Left forelimb (tissue), 1 donor: Measurements from ENCODE around the gene BHLHE41.

Source experiments
- DNase-seq: peaks from one replicate; pipeline ENCODE4 v3.0.0-alpha.2; 2018; ENCODE audit warnings: low spot score

The BHLHE41 gene

GRCh38 chr12:26134540-26134939, 9.7 kb upstream of the BHLHE41 start:
- no peak for DNase-seq

- no peak for DNase-seq
These were observed 8.7 kb upstream of the BHLHE41 start for GRCh38 chr12:26133521-26133920.

DNA sequence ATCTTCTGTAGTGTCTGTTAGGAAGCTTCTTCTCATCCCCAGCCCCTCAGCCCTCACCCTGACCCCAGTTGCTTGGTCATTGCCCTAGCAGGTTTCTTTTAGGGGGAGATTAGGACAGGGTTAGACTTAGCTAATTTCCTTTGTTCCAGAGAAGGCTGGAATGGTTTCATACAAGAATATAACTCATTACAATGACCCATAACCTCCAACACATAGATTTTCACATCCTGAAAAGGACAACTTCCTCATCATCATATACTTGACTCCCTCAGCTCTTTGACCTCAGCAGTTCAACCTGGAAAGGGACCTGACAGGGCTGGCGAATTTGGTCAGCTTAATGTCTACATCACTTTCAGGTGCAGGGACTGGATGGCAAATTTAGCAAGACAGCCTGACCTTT, 8.0 kb upstream of the BHLHE41 start:
- DNase-seq = no peak

GRCh38 chr12:26131936-26132335, 7.1 kb upstream of the BHLHE41 start:
- no peak for DNase-seq

GRCh38 chr12:26130728-26131127, 5.9 kb upstream of the BHLHE41 start:
- no peak for DNase-seq

GRCh38 chr12:26128168-26128567, 3.3 kb upstream of the BHLHE41 start:
- DNase-seq = no peak

DNA sequence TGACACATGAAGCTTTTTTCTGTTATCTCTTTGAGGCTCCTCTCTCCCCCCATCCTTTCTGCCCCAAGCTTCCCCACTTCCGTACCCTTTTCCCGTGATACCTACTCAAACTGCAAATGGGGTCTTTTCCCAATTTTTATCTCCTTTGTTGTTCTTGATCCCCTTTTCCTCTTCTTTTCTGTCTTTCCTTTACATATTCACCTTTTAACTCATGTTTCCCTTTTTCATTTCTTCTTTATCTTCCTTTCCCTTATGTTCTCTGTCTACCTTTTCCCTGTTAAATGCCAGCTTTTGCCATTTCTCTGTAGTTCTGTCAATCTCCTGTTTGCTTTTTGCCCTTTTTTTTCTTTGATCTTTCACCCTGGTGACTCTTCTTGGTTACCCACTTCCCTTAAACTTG, 2.6 kb upstream of the BHLHE41 start:
- no peak for DNase-seq

DNA sequence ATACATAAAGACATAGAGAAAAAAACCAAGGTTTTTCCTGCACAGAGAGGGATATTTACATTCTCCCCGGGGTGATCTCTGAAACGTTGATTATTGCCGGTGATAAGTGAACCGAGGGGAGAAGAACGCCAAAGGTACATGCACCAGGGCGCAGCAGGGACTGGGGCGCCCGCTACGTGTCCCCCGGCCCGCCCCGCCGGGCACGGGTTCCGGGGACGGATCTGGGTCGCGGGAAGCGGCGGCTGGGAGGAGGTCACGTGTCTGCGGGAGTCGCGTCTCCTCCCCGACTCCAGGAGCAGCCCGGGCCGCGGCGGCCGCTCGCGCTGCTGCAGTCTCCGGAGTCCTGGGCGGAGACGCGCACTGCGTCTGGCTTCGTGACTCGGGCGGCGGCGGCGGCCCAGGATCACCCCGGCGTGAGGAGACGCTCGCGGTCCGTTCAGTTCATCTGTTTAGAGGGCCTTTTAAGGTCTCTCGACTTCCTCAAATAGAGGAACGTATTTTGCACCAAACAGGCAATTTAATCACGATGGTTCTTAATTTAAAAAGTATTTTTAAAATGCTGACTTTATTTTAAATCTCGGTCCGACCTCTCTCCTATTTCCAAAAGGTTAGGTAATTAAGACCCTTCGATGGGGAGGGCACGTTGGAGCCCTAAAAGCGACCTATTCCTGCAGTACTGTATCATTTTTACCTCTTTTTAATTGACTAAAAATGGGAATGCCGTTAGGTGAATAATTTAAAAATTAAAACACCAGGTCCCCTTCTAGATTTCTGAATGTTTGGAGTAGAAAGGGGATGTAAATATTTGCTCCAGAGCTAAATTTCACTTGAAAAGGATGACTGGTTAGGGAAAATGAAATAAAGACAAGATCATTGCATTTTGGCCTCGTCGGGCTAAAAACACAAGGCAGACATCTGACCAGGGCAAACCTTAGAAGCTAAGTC, 1.8 kb upstream of the BHLHE41 start:
- peak; percentile 79 for DNase-seq

GRCh38 chr12:26125400-26126339, 833 bp upstream of the BHLHE41 start:
- DNase-seq = peak; percentile 76

- DNase-seq = no peak
These were observed 1.3 kb downstream of the BHLHE41 start for GRCh38 chr12:26123482-26123980.

- peak; percentile 80 for DNase-seq
These were observed 2.0 kb downstream of the BHLHE41 start for GRCh38 chr12:26122681-26123481.

GRCh38 chr12:26122061-26122680, 2.7 kb downstream of the BHLHE41 start:
- DNase-seq = no peak

DNA sequence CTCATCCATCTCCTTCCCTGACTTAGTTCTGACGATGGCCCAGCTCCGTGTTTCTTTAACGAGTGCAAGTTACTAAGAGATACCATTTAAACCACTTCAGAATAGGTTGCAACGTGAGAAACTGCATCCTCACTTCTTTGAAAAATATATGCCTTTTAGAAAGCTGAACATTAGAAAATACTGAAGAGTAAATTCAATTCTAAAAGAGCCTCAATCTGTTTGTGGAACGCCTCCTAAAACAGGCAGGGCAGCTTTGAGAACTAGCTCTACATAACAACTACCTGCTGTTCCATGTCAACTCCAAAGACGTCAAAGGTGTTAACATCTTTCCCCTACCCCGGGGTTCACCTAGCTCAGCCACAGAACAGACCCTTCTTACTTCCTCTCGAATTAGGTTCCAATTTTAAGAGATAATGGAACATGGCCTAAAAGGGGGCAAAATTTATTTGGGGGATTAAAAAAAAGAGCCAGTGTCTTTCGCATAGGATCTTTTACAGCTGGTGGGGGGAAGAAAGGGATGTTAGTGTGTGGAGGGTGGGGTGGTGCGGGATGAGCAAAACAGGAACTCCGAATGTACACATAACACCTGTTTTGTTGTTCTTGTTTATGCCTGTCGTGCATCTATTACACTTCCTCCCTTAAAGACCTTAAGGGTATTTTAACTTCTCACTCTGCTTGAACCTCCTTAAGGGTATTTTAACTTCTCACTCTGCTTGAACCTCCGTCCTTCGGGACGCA, 3.3 kb downstream of the BHLHE41 start:
- no peak for DNase-seq

DNA sequence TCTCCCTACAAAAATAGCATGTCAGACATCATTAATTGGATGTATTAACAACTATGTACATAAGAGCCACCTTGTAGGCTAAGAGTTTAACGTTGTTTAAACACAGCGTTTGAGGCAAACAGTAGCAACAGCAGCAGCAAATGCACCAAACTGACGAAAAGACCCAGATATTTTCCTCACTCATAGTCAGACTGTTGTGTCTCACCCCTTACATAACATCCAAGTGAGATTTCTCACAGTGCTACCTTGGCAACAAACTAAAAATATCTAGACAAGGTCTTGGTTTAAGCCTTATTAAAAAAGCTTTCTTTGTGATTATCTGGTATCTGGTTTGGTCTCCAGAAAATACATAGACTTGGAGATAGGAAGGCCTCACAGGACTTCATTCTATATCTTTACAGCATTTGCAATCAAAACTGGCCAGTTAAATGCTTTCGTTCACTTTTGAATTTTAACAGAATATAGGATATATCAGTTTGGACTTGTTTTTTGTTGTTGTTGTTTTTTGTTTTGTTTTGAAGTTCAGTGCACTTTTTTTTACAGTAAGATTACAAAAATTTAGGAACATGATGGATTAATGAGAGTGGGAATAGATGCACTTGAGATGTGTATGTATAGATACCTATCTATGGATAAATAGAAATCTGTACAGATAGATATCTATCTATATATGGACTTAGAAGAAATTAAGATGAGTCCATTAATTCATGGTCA, 4.1 kb downstream of the BHLHE41 start:
- no peak for DNase-seq

- no peak for DNase-seq
These were observed 5.3 kb downstream of the BHLHE41 start for GRCh38 chr12:26119391-26119989.

- no peak for DNase-seq
These were observed 6.5 kb downstream of the BHLHE41 start for GRCh38 chr12:26118308-26118707.

DNA sequence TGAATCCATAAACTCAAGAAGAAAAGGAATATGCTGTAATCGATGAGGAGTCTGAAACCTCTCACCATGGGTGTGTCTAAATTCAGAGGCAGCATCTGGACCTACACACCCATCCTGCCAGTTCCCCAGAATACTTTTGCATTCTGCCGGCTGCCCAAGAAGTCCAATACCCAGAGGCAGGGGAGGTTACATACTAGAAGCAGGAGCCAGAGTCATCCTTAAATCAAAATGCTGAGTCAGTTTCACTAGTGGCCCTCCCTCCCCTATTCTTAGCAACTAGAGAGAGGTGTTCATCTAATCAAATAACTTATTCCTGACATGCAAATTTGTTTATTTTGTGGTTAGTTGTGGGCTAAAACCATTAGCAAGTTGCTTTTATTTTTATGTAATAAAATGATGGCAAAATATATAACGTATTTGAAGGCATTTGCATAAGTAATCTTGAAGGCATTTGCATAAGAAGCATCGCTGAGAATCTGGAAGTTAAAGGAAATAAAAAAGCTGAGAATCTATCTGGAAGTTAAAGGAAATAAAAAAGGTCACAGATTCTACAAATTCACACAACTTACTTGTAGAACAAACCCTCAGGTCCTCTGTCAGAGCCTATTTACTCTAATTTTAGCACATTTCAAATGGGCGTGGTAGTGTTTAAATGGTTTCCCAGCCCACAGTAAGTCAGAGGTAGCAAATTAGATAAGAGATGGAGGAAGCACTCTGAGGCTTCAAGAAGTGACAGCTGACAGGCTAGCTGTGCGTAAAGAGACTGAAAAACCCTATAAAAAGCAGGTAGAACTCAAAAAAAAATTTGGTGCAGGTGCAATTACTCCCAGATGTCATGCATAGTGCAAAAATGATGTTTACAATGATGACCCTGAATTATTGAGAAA, 7.8 kb downstream of the BHLHE41 start:
- DNase-seq = no peak

- no peak for DNase-seq
These were observed 10.0 kb downstream of the BHLHE41 start for GRCh38 chr12:26114720-26115401.
